HG02852 (cell line): Measurements from ENCODE around the gene ARSI.

Source experiments
- ATAC-seq: cut with Tn5 transposase; IDR thresholded peaks from one replicate; pipeline ENCODE4 v1.9.1; 2021; ENCODE audit warnings: mild to moderate bottlenecking, moderate library complexity; ENCODE audit not compliant: unreplicated experiment

Gene ARSI

GRCh38 chr5:150327139-150327538 is 24.4 kb upstream of the ARSI start:
- ATAC-seq: no peak

GRCh38 chr5:150326707-150327106 is 24.0 kb upstream of the ARSI start:
- no peak for ATAC-seq

- no peak for ATAC-seq
These were observed 22.7 kb upstream of the ARSI start for GRCh38 chr5:150325426-150325825.

GRCh38 chr5:150323819-150324218 is 21.1 kb upstream of the ARSI start:
- no peak for ATAC-seq

DNA sequence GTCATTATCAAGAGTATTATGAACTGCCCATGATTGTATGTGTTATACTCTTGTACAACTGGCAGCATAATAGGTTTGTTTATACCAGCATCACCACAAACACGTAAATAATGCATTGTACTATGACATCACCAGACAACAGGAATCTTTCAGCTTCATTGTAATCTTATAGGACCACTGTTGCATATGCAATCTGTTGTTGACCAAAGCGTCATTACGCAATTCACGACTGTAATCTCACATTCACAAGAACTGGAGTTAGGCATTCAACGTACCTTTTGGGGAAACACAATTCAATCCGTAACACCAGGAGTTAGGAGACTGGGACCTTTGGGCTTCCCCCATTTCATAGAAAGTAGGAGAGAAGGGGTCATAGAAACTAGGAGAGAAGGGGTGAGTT is 20.4 kb upstream of the ARSI start:
- no peak for ATAC-seq

- ATAC-seq: no peak
These were observed 19.5 kb upstream of the ARSI start for GRCh38 chr5:150322202-150322601.

- no peak for ATAC-seq
These were observed 19.1 kb upstream of the ARSI start for GRCh38 chr5:150321784-150322183.

GRCh38 chr5:150321211-150321610 is 18.5 kb upstream of the ARSI start:
- no peak for ATAC-seq

DNA sequence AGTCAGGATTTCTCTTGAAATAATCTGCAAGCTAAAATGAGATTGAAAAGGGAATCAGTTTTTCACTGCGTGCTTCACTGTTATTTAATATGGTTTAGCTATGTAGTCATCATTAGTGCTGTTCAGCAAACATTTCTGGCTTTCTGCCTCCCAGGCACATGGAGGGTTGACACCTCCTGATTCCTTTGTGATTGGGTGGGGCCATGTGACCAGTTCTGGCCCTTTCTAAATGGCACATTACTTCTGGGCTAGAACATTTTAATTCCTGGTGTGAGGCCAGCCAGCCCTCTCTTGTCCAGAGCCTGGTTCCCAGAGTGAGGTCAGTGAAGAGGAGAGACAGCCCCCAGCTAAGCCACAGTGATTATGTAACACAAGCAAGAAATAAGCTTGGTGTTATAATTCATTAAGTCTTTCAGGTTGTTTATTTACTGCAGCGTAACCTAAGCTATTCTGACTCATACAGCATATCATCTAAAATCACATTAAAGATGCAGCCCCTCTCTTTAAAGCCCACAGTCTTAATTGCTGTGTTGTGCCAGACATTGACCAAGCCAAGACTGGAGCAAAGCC is 17.4 kb upstream of the ARSI start:
- no peak for ATAC-seq

GRCh38 chr5:150319484-150319790 is 16.7 kb upstream of the ARSI start:
- ATAC-seq: no peak

- no peak for ATAC-seq
These were observed 16.1 kb upstream of the ARSI start for GRCh38 chr5:150318613-150319483.

DNA sequence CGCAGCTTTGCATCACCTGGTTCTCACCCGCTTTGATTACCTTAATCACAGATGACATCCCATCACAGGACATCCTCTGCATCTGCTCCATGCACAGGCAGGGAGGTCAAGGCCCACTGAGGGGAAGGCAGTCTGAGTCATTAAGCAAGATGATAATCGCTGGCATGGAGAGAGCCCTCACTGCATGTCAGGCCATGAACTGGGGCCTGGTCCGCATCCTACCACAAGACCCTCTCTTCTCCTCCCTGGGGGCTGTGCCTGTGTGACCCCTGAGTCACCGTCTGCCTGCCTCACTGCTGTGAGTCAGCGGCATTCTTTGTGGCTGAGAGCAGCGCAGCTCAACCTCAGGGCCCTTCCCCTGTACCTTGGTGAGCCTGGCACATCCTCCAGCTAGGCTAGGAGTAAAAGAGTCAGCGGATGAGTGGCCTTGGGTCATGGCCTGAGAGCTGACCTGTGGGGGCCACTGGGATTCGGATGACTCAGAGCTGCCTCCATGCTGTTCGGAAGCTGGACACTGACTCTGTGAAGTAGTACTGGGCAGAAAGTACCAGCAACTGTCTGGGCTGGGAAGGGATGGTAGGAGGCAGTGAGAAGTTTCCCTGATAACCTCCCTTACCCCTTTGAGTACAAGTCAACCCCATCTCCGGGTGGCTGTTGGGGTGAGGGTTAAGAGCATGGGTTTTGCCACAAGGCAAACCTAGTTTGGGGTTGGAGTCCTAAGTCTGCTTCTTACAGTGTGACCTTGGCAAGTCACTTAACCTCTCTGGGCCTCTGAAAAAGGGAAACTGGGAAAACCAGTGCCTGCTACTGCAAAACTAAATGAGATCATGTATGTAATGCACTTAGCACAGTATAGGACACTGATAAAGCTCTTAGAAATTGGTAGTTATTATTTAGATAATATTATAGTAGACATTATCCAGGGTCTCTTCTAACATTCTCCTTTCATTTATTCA is 14.6 kb upstream of the ARSI start:
- no peak for ATAC-seq

- no peak for ATAC-seq
These were observed 13.6 kb upstream of the ARSI start for GRCh38 chr5:150316320-150316719.

DNA sequence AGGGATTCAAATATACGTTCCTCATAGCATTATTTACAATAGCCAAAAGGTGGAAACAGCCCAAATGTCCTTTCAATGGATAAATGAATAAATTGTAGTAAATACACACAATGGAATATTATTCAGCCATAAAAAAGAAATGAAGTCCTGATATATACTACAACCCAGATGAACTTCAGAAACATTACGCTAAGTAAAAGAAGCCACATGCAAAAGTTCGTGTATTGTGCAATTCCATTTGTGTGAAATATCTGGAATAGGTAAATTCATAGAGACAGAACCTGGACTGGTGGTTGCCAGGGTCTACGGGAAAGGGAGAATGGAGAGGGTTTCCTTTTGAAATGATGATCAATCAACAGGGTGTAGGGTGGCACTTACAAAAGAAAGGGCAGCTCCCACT is 12.5 kb upstream of the ARSI start:
- ATAC-seq: no peak

DNA sequence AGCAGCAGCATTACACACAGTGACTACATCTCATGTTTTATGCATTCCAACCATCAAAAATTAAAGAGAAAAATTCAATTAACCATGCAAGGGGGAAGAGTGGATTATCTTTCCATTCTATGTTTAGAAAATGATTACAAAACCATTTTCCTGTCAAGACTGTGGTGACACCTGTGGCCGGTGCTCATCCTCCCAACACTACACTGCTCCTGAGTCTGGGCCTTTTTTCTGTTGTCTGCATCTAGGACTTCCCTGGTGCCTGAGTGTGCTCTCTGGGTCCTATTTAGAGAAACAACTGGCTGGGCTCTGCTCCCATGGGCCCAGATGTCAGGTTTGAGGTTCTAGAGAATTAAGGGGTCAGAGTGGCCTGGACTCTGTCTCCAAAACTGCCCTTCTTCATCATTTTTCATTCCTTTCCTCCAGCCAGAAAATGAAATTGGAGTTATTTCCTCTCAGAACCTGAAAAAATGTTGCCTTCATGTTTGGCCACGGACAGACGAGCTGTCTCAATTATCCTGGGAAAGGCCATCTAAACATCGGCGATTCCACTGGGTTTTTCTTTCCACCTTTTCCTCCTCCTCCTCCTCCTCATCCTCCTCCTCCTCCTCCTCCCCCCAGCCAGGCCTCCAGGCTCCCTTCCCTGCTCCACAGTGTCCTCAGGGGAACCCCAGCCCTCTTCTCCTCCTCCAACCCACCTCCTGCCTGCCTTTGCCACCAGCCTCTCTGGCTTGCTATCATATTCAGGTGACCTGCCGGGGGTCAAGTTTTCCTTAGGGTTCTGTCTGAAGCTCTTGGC is 11.4 kb upstream of the ARSI start:
- ATAC-seq: no peak

DNA sequence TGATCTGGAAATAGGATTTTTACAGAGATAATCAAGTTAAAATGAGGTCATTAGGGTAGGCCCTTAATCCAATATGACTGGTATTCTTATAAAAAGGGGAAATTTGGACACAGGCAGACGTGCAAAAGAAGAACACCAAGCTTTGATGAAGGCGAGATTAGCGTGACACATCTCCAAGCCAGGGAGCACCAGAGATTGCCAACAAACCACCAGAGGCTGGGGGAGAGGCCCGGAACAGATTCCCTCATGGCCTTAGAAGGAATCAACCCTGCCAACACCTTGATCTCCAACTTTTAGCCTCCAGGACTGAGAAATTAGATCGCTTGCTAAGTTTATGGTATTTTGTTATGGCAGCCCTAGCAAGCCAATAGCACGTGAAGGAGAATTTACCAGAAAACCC is 10.8 kb upstream of the ARSI start:
- ATAC-seq: no peak

GRCh38 chr5:150312518-150312917 is 9.8 kb upstream of the ARSI start:
- ATAC-seq: no peak

DNA sequence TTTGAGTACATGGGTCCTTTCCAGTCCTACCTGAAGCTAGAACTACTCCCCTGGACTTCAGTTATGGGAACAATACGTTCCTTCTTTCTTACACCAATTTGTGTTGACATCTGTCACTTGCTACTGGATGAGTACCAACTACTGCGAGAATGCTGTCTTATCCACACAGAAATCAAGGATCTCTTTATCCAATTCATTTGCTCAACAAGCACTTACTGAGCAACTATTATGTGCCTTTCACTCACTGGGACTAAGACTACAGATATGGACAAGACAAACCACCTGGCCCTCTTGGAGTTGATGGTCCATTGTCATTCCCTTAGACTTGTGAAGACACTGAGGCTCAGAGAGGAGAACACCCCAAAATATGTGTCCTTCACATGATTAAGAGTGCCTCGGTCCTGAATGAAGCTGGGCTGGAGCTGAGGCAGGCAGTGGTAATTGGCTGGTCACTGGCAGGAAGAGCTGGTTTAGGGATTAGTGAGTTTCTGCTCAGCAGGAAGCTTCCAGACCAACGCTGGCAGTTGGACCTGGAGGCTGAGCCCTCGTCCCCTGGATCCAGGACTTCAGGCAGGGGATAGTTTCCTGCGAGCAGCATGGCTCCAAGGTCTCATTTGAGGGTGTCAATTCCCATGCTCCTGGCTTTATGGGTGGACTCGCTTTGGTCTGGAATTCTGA is 8.4 kb upstream of the ARSI start:
- ATAC-seq: no peak

DNA sequence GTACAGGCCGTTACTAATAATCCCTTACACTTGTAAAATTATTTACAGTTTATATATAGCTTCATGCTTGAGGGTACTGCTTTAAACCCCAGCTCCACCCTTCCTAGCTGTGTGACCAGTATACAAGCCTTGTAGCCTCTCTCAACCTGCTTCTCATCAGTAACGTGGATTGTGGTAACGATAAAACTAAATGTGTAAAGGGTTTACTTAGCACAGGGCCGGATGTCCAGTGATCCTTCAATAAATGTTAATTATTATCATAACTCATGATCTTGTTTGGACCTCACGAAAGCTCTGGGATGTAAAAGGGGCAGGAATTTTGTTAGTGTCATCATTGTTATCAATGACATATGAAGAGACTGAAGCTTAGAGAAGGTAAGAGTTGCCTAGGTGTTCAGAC is 7.5 kb upstream of the ARSI start:
- ATAC-seq: no peak

DNA sequence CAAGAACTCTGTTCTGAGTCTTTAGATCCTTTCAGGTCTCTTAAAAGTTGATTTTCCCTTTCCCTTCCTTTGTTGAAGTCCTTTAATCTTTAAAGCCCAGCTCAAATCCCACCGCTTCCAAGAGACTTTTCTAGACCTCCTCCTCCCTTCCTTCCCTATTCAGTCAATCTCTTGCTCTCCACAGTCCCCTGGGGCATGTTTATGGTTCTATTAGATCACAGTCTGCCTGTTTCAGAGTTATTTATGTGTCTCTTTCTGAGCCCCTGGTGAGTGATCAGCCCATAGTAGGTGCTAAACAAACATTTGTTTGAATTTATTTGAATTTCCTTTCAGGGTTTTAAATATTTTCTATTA is 7.2 kb upstream of the ARSI start:
- no peak for ATAC-seq
